Stimulated activated CD4-positive, alpha-beta T cell treated with anti-CD3 and anti-CD28 coated beads, Interleukin-12 subunit alpha, Interleukin-12 subunit beta, amount 100 ng/mL, for 24 hours (primary cell): ENCODE measurements around the gene SMYD3.
"Not testable (repeated sequence)": the region's sequence is repeated elsewhere in the genome, so short reads cannot be mapped to it uniquely, and the experiment has no call there.

Experiments used
- DNase-seq, 2 experiments: peaks; one replicate each; pipeline ENCODE4 v3.0.0-alpha.2; 2020; ENCODE audit warnings: low read depth in 2 of 2

Gene SMYD3

DNA sequence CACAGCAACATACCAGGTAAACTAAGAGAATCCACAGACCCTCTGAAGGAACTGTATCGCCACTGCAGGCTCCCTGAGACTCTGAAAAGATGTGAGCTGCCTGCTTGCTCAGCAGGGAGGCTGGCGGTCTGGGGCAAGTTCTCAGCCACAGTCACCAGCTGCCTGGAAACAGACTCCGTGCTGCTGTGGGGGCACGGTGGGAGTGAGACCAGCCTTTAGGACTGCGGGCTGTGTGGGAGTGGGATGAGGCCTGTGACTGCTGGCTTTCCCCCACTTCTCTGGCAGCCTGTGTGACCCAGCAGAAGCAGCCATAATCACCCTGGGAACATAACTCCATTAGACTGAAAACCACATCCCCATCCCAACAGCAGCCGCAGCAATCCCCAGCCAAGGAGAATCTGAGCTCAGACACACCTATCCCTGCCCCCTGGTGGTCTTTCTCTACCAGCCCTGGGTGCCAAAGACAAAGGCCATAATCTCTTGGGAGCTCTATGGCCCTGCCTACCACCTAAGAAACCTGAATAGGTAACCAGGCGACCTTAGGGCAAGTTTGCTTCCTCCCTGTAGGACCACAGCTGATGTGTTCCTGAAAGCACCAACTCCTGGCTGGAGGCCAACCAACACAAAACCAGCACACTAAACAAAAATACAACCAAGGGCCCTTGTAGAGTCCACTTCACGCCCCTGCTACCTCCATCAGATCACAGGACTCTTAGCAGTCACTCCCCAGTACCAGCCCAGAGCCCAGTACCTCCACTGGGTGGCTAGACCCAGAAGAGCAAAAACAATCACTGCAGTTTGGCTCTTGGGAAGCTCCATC lies 151.5 kb downstream of the SMYD3 start:
- DNase-seq = no peak

DNA sequence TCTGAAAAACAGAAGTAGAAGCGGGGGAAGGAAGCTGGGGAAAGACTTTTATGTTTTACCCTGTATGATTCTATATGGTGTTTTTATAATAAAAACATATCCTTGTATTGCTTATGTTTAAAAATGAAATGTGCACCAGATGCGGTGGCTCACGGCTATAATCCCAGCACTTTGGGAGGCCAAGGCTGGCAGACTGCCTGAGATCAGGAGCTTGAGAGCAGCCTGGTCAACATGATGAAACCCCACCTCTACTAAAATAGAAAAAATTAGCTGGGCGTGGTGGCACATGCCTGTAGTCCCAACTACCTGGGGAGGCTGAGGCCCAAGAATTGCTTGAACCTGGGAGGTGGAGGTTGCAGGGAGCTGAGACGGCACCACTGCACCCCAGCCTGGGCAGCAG lies 155.4 kb downstream of the SMYD3 start:
- no peak for DNase-seq

DNA sequence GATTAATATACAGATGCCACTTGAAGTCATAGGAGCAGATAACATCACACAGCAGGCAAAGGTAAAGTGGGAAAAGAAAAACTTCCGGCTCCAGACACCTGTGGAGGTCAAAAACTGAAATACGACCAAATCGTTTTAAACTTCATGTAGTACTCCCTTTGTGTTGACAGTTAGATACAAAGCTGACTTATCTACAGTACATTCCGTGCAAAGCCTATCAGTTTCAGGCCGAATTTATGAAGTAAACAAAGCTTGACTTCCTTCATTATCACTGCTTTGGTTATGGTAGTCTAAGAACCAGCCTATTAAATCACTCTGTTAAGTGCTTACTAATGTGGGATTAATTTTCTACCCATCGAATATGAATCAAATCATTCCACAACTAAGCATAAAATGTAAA lies 156.3 kb downstream of the SMYD3 start:
- DNase-seq = no peak

DNA sequence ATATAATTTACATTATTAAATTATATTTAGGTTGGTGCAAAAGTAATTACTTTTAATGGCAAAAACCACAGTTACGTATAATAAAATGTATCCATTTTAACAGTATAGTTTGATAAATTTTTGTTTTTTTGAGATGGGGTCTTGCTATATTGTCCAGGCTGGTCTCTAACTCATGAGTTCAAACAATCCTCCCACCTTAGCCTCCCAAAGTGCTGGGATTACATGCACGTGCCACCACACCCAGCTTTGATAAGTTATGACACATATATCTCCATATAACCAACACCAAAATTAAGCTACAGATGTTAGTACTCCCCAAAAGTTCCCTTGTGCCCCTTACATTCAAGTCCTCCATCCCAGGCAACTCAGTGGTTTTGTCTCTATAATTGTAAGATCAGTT lies 163.1 kb downstream of the SMYD3 start:
- DNase-seq = no peak

DNA sequence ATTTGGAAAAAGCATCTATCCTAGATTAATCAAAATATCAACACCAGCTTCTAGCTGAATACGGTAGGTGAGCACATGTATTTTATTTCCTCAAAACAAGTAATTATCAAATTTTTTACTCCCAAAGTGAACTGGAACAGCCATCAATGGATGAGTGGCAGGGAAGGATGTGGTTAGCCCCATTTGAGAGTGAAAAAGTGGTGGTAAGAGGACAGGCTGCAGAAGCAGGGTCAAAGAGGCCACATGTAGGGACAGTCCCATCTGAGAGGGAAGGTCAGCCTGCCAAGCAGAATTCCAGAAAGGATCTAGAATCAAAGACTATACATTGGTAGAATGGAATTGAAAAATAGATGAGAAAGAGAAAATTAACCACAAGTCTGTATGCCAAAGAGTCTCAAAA lies 163.8 kb downstream of the SMYD3 start:
- DNase-seq = no peak

DNA sequence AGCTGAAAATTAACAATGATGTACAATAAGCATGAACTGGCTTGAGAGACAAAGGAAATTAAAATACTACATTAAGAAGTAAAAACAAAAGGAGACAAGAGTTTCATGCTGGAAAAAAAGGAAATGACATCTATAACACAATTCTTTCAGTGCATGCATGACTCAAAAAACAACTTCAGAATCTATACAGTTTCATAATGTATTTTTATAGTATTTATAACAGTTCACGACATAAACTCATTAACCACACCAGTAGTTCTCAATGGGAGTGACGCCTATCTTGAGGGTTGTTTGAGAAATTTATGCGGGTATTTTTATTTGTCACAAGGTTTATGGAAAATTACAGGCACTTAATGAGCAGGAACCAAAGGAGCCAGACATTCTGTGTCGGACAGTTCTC lies 168.5 kb downstream of the SMYD3 start:
- DNase-seq = no peak

DNA sequence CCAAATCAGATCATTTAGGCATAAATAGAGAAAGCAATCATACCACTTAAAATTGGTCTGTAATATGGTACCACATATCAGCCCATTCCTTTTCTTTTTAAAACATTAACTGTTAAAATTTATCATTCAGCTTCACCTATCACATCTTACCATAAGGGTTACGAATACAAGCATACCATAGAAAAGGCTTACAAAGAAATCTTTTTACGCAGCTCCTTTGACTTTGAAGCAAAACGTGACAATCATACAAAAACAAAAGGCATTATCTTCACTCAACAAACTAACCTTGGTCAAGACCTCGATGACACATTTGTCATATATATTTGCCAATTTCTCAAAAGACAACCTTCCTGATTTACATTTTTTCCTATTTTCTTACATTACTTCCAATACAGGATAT lies 169.0 kb downstream of the SMYD3 start:
- DNase-seq = no peak

DNA sequence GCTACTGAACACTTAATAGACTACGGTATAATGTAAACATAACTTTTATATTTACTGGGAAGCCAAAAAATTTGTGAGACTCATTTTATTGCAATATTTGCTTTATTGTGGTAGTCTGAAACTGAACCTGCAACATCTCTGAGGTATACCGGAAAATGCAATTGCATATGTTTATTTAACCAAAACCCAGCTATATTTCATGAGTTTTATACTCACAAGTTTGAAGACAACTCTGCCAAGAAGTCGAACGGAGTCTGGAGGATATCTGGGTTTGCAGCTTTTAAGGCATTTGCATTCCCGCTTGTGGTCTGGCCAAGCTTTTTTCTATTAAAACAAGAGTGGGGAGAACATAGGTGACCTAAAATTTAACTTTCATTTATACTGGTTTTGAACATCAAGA lies 171.9 kb downstream of the SMYD3 start:
- no peak for DNase-seq

DNA sequence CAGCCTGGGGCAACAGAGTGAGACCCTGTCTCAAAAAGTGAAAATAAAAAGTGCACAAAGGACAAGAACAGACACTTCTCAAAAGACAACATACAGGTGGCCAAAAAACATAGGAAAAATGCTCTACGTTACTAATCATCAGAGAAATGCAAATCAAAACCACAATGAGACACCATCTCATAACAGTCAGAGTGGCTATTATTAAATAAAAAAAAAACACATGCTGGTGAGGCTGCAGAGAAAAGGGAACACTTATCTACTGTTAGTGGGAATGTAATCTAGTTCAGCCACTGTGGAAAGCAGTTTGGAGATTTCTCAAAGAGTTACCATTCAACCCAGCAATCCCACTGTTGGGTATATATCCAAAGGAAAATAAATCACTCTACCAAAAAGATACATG lies 173.2 kb downstream of the SMYD3 start:
- DNase-seq = no peak

DNA sequence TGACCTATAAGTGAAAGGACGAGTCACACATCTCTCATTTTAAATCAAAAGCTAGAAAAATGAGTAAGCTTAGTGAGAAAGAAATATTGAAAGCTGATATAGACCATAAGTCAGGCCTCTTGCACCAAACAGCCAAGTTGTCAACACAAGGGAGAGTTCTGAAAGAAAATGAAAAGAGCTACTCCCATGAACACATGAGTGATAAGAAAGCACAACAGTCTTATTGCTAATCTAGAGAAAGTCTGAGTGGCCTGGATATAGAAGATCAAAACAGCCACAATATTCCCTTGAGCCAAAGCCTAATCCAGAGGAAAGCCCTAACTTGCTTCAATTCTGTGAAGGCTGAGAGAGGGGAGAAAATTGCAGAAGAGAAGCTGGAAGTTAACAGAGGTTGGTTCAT lies 175.0 kb downstream of the SMYD3 start:
- no peak for DNase-seq

DNA sequence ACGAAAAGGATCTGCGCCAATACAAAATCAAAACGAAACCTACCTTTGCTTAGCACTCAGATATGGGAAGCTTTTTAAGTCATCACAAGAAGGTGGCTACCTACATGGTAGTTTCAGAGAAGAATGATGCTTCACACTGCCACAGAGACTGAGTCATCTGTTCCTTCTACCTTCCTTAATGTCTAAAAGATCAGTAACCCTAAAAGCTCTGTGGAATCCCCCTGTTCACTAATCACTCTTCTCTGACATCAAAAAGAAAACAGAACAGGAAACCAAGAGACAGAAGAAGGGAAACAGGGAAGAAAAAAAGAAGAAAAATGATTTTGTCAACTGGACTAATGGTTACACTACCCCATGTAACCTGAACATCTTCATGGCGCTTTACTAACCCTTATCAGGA lies 177.2 kb downstream of the SMYD3 start:
- no peak for DNase-seq

DNA sequence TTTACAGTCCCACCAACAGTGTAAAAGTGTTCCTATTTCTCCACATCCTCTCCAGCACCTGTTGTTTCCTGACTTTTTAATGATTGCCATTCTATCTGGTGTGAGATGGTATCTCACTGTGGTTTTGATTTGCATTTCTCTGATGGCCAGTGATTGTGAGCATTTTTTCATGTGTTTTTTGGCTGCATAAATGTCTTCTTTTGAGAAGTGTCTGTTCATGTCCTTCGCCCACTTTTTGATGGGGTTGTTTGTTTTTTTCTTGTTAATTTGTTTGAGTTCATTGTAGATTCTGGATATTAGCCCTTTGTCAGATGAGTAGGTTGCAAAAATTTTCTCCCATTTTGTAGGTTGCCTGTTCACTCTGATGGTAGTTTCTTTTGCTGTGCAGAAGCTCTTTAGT lies 177.8 kb downstream of the SMYD3 start:
- DNase-seq = not testable (repeated sequence)

DNA sequence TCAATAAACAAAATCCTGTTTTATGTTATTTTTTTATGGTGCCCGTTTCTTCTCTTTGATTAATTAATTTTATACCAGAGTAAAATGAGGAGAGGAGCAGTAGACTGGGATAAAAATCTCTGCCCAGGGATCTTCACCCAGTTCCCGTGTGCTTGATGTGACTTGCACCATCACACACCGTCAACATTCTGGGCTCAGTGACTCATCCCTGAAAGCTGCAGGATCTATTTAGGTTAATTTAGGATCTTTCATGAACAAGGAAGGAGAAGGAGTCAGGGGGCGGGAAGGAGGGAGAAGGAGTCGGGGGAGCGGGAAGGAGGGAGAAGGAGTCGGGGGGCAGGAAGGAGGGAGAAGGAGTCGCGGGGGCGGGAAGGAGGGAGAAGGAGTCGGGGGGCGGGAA lies 182.4 kb downstream of the SMYD3 start:
- DNase-seq = no peak

DNA sequence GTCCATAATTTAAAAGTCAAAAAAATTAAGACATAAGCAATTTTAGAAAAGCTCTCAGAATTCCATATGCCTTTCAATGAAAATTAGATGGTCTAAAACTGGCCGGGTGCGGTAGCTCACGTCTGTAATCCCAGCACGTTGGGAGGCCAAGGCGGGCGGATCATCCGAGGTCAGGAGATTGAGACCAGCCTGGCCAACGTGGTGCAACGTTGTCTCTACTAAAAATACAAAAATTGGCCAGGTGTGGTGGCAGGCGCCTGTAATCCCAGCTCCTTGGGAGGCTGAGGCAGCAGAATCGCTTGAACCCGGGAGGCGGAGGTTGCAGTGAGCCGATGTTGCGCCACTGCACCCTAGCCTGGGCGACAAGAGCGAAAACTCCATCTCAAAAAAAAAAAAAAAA lies 183.0 kb downstream of the SMYD3 start:
- not testable (repeated sequence) for DNase-seq

DNA sequence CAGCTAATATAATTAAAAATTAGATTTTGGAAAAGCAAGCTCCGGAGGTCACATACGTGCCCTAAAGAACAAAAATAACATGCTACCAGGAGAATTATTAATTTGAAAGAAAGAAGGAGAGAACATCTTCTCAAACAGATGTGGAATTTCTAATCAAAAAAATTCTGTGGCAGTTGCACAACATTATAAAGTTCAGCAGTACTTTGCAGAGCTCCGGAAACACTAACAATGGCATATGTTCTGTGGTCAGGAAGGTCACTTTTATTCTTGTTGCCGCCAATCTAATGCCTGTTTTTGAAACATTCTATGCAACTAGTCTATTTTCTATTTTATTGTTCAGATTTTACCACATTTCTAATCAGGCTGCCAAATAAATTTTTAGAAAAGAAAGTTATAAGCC lies 186.8 kb downstream of the SMYD3 start:
- no peak for DNase-seq

DNA sequence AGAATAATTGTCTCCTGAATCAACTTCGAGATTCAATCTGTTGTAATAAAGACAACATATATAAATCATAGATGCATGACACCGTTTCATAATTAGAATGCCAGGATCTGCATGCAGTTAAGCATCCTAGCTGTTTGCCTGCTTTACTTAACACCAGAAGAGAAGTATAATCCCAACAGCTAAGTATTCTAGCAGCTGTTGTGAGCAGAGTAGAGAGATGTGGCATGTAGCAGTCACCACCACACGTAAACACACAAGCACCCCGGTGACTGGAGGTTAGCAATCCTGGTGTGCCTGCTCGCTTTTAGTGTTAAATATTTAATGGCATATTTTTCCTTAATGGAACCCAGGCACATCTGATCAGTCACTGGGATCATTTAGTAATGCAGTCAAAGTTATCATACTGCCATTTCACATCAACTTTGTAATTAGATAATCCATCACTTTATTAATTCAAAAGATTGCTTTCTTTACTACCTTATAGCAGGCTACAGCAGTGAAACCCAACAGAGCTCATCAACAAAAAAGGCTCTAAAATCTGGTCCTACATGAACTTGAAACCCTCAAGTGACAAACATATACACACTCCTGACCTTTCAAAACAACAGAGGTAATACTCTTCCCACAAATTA lies 187.9 kb downstream of the SMYD3 start:
- DNase-seq = no peak

DNA sequence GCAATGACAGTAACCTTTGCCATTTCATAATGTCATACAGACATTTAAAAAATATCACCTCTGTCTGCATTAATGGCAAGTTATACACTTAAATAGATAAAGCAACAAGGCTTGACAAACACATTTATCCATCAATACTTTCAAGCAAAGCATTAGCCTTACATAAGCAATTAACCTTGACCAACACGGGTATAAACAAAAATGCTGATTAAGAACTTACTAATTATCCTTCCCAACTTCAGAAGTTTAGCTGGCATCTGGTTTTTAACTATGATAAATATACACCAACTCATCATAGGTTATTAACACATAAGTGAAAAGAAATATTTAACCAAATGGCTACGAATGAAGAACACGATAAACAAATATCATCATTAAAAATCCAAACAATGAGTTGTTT lies 188.5 kb downstream of the SMYD3 start:
- no peak for DNase-seq

DNA sequence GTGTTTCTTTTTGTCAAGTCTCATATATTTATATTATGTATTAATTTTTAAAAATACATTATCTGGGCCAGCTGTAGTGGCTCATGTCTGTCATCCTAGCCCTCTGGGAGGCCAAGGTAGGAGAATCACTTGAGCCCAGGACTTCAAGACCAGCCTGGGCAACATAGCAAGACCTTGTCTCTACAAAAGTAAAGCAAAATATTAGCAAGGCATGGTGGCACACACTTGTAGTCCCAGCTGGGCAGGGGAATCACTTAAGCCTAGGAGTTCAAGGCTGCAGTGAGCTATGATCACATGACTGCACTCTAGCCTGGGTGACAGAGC lies 189.1 kb downstream of the SMYD3 start:
- DNase-seq = no peak

DNA sequence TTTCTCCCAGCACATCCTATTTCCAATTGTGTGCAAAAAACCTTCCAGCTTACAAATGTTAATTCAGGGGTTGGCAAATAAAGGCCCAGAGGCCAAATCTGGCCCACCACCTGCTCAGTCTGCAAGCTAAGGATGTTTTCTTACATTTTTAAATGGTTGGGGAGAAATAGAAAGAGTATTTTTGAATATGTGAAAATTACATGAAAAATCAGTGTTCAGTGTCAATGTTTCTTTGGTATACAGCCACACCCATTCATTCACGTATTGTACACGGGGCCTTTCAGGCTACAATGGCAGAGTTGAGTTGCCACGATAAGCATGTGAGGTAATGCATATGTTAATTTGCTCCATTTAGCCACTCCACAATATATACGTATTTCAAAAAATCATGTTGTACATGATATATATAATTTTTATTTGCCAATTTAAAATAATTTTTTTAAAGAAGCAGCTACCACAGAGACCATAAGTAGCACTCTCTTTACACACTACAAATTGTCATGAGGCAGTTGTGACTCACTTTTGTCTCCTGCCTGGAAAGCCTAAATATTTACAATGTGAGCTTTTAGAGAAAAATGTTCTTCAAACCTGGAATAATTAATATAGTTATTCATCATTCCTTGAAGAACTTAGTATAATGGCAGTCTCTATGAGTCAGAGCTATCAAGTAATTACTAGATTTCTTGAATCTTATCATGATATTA lies 189.6 kb downstream of the SMYD3 start:
- no peak for DNase-seq

DNA sequence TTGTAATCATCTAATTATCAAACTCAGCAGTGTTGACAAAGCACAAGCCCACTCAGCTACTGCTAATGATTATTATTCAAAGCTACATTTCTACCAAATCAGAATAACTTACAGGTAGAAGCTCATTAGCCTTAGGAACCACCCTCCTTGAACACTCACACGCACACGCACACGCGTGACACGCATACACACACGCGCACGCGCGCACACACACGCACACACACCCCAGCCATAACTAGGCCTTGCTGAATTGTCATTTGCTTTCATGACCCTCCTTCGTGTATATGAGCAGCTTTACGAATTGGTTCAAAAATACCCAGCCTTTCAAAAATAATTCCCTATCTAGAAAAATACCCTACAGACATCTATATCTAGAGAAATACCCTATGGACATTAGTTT lies 195.6 kb downstream of the SMYD3 start:
- DNase-seq = no peak

DNA sequence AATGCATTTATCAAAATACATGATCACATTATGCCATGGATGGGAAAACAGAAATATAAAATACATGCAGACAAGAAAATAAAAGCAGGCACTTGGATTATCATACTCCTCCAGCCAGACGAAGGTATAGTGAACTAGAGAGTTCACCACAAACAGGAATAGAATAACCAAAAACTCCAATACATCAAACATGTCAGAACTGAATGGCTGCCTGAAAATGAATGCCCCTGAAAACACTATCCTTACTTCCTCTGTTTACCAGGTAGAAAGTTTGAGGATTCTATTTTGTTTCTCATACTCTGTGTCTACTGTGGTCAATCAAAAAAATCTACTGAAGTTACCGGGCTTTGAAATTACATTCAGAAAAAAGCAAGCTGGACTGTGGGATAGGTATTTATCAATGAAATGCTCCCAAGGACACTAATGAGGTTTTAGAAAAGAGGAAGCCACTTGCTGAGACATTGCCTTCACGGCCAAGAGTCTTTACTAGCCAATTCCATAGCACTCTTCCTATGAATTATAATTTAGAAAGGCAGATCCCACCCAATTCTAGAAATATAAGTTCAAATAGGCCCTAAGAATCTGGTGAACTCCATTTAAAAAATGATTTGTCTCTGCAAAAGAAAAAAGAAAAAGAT lies 197.7 kb downstream of the SMYD3 start:
- DNase-seq = no peak

DNA sequence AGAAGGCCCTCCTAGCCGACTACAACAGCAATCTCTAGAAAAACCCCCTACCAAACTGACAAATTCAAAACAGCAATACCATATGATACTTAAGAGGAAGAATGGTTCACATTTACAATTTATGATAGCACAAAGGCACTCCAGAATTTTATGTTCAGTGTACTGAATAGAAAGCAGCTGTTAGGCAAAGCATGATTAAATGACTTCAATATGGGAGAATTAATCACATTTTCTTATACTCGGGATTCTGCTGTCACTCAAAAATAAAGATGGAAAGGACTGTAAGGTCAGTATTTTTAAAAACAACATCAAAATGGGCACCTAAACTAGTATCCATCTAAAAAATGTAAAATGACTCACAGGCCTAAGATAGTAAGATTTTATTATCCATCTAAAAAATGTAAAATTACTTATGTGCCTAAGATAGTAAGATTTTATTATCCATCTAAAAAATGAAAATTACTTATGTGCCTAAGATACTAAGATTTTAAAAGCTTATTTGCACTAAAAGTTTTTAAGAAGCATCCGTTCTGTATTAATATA lies 198.5 kb downstream of the SMYD3 start:
- DNase-seq = no peak
